Activated CD8-positive, alpha-beta memory T cell treated with anti-CD3 and anti-CD28 coated beads, Interleukin-2, amount 50 U/mL, for 48 hours (primary cell): Measurements from ENCODE around the gene SPEM1.

ENCODE experiments used
- DNase-seq: peaks from one replicate; pipeline ENCODE4 v3.0.0-alpha.2; 2020

Gene SPEM1

DNA sequence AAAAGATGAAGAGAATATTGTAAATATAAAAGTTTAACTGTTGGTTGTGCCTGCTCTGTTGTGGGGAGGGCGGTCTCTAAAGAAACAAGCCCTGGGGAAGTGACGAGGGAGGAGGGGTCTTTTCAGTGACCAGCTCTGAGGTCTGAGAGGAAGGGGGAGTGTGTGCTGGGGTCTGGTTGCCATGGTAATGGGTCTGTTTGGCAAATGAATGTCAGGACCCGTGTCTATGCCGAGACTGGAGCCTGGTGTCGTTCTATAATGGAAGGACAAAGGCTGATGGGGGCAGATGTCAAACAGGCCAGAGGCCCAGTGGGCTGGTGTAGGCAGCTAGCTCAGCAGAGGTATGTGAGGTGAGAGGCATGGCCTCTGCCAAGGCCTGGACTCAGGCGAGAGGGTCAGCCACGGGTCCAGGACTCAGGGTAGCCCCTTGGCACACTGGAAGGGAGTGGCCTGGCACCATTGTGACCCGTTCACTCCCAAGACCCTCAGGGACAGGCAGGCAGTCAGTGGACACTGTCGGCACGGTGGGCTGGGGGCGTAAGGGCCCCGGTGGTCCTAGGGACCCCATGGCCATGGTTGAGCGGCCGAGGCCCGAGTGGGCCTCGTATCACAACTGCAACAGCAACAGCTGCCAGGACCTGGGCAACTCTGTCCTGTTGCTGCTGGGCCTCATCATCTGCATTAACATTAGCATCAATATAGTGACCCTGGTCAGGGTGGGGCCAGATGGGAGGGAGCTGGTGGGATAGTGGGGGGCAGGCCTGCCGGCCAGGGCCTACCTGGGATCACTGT lies at the start of gene SPEM1:
Gene SPEM1, plus strand, starts transcription at position 506 of the 792 bp plus-strand sequence. Its CDS starts 61 bp downstream, at position 567.
- DNase-seq: no peak

DNA sequence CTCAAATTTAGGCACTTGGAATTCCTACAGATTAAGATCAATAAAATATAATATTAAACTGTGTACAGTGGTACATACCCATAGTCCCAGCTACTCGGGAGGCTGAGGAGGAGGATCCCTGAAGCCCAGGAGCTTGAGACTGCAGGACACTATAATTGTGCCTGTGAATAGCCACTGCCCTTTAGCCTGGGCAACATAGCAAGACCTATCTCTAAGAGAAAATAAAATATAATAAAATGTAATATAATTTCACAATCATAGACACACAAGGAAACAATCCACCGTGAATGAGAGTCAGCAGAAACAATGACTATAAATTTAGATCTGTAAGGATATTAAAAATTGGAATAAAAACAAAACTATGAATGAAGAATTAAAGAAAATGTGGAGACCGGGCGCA lies 49.3 kb upstream of the SPEM1 start:
- no peak for DNase-seq

GRCh38 chr17:7374353-7374752 lies 45.8 kb upstream of the SPEM1 start:
- no peak for DNase-seq

- DNase-seq: no peak
These were observed 41.0 kb upstream of the SPEM1 start for GRCh38 chr17:7379134-7379533.

GRCh38 chr17:7380321-7380720 lies 39.8 kb upstream of the SPEM1 start:
- DNase-seq: no peak

DNA sequence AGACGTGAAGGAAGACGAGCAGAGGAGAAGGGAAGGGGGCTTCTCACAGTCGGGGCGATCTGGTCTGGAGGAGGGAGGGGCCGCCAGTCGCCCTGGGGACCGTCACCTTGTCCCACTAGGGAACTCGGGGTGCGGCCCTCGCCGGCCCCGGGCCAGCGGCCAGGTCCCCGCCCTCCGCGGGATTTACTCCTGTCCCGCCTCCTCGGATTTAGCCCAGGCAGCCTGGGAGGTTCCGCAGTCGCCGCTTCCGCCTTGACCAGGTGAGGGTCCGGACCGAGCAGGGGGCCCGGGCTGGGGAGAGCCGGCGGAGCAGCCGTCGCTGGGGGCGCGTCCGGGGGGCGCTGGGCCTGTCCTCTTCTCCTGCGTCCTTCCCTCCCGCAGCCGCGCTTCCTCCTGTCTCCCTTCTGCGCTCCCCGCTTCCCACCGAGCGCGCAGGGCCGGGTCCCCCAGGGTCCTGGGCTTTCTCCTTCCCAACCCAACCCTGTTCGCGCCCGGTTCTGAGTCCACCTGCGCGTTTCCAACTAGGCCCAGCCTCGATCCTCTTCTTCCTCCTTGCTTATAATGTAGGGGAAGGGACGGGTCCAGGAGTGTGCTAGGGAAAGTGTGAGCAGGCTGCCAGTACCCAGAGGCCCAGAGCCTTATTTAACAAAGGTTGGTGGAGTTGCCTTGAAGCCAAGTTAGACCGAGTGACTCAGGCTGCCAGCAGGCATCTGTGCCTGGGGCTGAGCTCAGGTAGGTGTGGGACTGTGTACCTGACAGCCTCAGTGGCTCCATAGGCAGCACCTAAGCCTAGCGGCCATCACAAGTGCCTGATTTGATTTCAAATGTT lies 39.1 kb upstream of the SPEM1 start, which contains the start of gene TNK1:
Gene TNK1, plus strand, starts transcription at position 235 of the 829 bp plus-strand sequence. CDS start 1,838 bp downstream, outside the sequence.
- no peak for DNase-seq

DNA sequence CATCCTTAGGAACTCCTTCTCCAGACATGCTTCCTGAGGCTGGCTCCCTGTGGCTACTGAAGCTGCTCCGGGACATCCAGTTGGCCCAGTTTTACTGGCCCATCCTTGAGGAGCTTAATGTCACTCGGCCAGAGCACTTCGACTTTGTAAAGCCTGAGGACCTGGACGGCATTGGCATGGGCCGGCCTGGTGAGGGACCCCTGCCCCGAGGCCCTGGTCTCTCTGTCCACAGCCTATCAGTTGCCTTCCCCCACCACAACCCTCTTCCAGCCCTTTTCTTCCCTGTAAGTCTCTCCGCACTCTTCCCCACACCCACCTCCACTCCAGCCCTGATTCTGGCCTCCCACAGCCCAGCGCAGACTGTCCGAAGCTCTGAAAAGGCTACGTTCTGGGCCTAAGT lies 37.2 kb upstream of the SPEM1 start:
- DNase-seq: no peak

GRCh38 chr17:7383371-7383741 lies 36.8 kb upstream of the SPEM1 start:
- DNase-seq: no peak

GRCh38 chr17:7383742-7384488 lies 36.2 kb upstream of the SPEM1 start:
- peak; percentile 89 for DNase-seq

GRCh38 chr17:7384489-7385081 lies 35.5 kb upstream of the SPEM1 start:
- no peak for DNase-seq

GRCh38 chr17:7388856-7389255 lies 31.3 kb upstream of the SPEM1 start:
- DNase-seq: no peak

- DNase-seq: no peak
These were observed 29.9 kb upstream of the SPEM1 start for GRCh38 chr17:7389924-7390910.

DNA sequence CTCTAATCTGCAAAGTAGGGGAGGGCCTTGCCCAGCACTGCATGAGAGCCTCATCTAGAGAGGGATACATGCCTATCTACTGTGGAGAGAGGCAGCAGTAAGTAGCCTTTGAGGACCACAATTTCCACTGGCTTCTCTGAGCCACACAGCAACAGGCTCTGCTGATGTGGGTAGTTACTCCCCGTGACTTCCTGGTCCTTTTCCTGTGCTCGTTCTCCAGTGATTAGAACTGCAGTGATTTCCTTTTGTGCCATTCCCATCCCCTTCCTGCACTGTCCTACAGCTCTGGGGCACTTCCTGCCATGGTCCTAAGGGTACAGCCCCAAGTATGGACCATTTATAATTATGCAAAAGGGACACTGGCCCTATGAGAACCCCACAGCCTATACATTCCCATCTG lies 28.8 kb upstream of the SPEM1 start:
- no peak for DNase-seq

GRCh38 chr17:7392696-7393612 lies 27.2 kb upstream of the SPEM1 start:
- no peak for DNase-seq

DNA sequence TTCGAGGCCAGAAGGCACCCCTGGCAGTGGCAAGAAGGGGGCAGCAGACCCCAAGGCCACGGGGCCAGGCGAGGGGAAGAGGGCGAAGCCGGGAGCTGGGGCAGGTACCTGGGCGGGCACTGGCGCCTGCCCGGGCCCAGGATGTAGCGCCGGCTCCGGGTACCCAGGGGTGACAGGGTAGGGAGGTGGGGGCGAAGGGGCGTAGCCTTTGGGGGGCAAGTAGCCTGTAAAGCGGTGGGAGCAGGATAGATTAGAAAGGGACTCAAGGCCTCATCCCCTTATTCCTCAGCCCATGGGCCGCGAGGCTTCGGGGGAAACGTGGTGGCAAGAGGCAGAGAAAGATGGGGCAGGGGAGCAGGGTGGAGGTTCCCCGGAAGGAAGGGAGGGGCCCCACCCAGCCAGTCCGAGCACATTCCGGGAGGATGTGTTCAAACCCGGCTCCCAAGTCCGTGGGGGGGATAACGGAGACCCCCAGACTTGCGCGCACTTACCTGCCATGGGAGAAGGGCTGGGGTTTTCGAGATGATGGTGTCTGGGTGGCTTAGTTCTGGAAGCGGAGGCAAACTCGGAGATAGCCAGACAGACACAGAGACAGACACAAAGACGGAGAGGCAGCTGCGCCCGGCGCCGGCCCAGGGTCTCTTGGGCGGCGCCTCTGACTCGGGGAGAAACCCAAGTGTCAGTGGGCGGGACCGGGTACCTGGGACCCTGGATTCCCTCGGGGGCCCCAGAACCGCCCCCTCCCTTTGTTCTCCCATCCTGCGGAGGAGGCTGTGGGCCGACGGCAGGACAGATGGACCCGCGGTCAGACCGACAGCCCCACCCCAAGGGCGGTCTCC lies 26.3 kb upstream of the SPEM1 start:
- peak; percentile 69 for DNase-seq

DNA sequence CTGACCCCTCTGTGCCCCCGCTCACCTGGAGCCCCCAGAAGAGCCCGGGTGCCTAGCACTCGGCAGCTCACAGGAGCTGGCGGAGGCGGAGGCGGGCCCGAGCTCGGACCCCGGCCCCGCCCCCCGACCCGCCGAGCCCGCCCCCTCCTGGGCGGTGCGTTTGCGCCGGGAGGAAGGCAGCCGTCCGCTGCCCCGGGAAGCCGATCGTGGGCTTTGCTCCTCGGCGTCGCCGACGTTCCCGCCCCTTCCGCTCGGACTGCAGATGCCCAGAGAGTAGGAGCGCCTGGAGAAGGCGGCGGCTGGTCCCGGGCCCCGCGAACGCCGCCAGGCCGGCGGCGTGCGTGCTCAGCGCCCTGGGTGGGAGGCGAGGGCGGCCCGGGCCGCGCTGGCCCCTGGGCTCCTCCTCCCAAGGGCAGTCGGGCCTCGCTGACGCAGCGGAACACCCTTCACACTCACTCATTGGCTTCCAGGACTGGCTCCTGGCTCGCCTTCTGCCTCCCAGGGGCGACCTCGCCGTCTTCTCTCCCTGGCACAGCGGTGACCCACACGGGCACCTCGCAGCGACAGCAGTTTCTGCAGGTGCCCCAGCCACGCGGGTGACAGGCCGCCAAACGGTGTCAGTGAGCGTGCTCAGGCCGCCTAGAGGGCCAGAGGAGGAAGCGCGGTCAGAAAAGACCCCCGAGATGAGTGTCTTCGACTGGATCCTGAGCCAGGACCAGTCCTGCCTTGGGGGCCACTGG lies 25.5 kb upstream of the SPEM1 start, which contains the start of gene PLSCR3:
Gene PLSCR3, minus strand, starts transcription at position 74 of the 740 bp plus-strand sequence. CDS start 415 bp downstream, outside the sequence.
- peak; percentile 92 for DNase-seq

DNA sequence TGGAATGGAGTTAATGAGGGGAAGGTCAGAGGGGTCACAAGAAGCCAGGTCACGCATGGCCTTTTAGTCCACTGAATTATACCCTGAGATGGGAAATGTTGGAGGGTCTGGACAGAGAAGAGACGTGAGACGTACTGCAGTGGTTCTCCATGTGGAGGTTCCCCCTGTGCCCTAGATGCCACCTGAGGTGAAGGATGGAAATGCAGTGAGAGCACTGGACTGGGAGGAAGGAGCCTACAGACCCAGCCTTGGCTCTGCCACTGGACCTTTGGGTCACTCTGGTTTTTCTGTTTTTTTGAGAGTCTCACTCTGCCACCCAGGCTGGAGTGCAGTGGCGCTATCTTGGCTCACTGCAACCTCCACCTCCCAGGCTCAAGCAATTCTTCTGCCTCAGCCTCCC lies 24.0 kb upstream of the SPEM1 start:
- no peak for DNase-seq

DNA sequence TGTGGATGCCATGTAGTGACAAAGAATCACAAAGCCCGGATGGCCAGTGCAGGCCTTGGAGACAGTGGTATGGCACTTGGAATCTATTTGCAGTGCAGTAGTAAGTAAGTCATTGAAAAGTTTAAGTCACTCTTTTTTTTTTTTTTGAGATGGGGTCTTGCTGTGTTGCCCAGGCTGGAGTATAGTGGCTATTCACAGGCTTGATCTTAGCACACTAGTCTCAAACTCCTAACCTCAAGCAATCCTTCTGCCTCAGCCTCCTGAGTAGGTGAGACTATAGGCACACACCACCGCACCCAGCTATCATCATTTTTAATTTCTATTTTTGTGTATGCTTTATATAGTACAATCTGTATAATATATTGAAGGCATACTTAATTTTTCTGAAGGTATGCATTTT lies 21.5 kb upstream of the SPEM1 start:
- no peak for DNase-seq
